GM18507 (cell line): ENCODE results near the gene SIL1.

ENCODE experiments used
- DNase-seq: peaks from one replicate; pipeline ENCODE4 v3.0.0; 2011; ENCODE audit warnings: low read depth; ENCODE audit not compliant: insufficient read length; ENCODE audit errors: extremely low spot score
- FAIRE-seq: peaks from 2 replicates; lab custom pipeline; 2011; peaks lifted over from hg19 to GRCh38; lab: Jason Lieb, UNC

The SIL1 gene

GRCh38 chr5:138955013-138955660 lies 243.0 kb downstream of the SIL1 start:
- FAIRE-seq: no peak
- no peak for DNase-seq

GRCh38 chr5:138954257-138955012 lies 243.7 kb downstream of the SIL1 start:
- FAIRE-seq (no peak), DNase-seq (no peak)

GRCh38 chr5:138953387-138954256 lies 244.5 kb downstream of the SIL1 start:
- DNase-seq: no peak
- FAIRE-seq: peak; percentile 63

GRCh38 chr5:138952962-138953361 lies 245.2 kb downstream of the SIL1 start:
- FAIRE-seq (no peak), DNase-seq (no peak)

GRCh38 chr5:138951986-138952735 lies 246.0 kb downstream of the SIL1 start:
- DNase-seq (no peak), FAIRE-seq (no peak)

- no peak for DNase-seq
- no peak for FAIRE-seq
Observed at GRCh38 chr5:138951091-138951985, 246.8 kb downstream of the SIL1 start.

- no peak for DNase-seq
- no peak for FAIRE-seq
Observed at GRCh38 chr5:138950421-138951031, 247.6 kb downstream of the SIL1 start.

GRCh38 chr5:138949988-138950387 lies 248.2 kb downstream of the SIL1 start:
- FAIRE-seq (no peak), DNase-seq (no peak)

GRCh38 chr5:138949223-138949574 lies 249.0 kb downstream of the SIL1 start:
- no peak for DNase-seq

GRCh38 chr5:138948471-138949222 lies 249.5 kb downstream of the SIL1 start:
- FAIRE-seq (no peak), DNase-seq (no peak)

More at GRCh38 chr5:138949223-138949574, 249.0 kb downstream of the SIL1 start:
- no peak for FAIRE-seq

- no peak for FAIRE-seq
- DNase-seq: no peak
Observed at GRCh38 chr5:138947780-138948179, 250.4 kb downstream of the SIL1 start.

- FAIRE-seq: no peak
- no peak for DNase-seq
Observed at GRCh38 chr5:138946831-138947560, 251.2 kb downstream of the SIL1 start.

GRCh38 chr5:138946241-138946623 lies 251.9 kb downstream of the SIL1 start:
- DNase-seq: no peak
- FAIRE-seq: no peak

- FAIRE-seq (no peak), DNase-seq (no peak)
Observed at GRCh38 chr5:138945421-138946240, 252.5 kb downstream of the SIL1 start.

- DNase-seq (no peak), FAIRE-seq (no peak)
Observed at GRCh38 chr5:138944527-138945322, 253.4 kb downstream of the SIL1 start.
